NK-92 treated with Interleukin-12 subunit alpha and Interleukin-12 subunit beta, amount 100 ng/mL, for 24 hours (cell line): Measurements from ENCODE around the gene TTLL9.

Experiments used
- DNase-seq: peaks from one replicate; lab custom pipeline; 2025; lab: John Stamatoyannopoulos, UW

The TTLL9 gene

DNA sequence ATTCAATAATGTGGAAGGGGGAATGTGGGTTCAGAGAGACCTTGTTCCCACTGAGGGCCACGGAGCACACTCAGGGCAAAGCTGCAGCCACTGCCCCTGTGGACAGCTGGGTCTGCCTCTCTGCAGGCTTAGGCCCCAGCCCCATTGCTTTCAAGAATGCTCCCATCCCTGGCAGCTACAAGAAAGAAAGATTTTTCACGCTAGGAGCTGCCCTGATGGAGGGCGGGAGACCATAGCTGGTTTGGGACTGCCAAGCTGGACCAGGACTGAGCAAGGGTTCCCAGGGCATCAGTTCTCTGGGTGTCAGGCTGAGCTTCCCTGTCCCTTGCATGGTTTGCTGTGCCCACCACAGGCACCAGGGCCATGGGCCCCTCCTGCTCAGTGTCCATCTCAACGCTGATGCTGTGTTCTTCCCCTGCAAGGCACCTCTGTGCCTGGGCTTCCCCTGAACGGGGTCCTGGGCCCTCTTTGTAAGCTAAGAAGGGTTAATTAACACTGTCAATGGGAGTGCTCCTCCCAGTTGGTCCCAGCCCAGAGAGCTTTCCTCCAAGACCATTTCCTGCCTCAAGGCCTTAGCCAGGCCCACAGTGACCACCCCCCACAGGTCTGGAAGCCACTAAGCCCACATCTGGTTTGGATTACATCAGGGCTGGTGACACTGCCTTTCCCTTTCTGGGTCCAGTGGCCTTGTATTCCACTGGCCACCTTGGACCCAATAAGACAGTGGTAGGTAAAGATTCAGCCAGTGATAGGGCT lies 33.4 kb upstream of the TTLL9 start:
- no peak for DNase-seq

DNA sequence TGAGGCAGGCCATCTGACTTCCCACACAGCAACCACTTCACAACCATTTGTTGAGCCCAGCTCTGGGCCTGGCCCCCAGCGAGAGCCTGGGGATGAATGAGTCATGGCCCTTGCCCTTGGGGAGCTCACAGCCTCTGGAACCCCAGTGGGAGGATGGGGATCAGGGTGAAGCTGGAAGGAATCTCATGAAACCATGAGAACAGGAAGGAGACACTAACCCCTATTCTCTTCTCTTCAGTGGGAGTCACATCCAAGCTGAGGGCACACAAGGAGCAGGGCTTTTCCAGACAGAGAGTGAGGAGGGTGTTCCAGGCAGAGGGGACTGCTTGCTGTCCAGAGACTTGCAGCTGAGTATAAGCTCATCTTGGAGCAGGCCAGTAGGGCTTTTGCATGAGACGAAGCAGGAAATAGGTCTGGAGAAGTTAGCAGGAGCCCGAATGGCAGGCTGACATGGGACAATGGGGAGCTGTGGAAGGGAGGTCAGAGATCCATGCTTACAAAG lies 32.5 kb upstream of the TTLL9 start:
- no peak for DNase-seq

DNA sequence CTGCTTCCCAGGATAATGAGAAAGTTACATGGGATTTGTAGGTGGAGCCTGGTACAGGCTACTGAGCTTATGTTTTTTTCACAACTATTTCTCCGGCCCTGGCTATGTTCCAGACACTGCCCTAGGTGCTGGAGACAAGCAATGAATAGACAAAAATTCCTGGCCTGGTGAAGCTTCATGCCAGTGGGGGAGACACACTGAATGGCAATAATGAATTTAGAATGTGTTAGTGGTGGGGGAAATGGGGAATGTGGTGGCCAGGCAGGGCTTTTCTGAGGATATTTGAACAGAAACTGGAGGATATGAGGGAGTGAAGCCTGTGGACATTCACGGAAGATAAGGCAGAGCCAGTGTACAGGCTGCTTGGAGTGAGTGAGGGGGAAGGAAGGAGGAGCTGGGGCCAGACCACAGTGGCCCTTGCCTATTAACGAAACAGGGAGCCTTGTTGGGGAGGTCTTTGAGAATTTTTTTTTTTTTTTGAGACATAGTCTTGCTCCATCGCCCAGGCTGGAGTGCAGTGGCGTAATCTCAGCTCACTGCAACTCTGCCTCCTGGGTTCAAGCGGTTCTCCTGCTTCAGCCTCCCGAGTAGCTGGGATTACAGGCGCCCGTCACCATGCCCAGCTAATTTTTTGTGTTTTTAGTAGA lies 31.7 kb upstream of the TTLL9 start:
- no peak for DNase-seq

DNA sequence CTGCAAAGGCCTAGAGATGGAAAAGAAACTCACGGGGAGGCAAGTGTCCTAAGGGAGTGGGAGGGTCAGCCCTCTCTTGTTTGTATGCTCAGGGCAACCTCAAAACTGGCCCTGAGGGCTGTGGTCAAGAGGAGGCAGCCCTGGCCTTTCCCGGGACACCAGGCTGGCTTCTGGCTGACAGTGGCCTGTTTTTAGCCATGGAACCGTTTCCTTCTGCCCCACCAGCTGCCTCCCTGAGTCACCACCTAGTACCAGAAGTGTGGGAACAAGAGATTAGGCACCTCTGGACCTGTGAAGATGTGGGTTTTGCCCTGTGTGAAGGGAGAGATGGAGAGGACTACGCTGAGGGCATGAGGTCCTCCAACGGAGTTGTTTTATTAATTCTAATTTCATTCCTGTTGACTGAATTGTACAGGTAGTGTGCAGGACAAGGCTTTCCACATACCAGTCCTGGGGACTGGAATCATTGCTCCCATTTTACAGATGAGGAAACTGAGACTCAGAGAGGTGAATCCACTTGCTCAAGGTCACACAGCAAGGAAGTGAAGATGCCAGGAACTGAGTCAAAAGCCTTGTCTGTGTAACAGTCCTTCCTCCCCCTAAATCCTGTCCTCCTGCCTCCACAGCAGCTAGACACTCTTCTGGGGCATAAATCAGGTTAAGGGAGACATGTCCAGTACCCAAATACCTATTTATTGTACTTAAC lies 30.5 kb upstream of the TTLL9 start:
- no peak for DNase-seq

DNA sequence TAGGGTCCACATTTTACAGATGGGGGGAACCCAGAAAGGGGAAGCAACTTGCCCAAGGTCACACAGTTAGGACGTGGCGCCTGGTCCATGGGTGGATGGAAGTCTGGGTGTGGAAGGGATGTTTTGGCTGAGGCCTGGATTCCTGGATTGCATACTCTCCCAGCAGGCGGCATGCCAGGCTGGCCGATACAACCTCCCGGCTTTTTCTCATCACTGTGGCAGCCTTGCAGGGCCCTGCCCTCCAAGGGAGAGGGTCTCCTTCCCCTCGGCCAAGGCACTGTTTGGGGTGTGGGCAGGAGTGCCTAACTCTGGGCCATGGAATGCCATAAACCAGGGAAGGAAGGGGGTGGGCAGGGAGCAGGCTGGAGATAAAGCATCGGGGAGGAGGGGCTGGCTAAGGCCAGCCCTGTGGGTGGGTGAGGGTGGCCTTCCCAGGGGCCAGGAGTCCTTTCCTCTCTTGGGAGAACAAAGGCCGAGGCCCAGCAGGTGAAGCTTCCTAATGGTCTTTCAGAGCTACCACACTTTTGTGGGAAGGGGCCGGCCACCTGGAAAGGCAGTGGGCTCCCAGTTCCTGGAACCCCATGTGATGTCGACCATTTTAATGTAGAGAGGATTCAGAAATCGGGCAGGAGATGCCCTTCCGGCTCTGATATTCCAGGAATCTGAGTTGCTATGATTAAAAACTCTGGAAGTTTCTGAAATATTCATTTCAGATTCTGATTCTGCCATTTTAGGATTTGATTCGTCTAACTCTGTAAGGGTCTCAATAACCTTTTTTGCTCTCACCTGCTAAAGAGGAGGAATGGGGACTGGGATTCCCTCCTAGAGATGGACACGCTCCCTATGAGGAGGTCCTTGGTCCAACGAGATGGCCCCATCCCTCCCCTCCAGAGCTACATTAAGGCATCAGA lies 29.3 kb upstream of the TTLL9 start:
- DNase-seq: no peak

DNA sequence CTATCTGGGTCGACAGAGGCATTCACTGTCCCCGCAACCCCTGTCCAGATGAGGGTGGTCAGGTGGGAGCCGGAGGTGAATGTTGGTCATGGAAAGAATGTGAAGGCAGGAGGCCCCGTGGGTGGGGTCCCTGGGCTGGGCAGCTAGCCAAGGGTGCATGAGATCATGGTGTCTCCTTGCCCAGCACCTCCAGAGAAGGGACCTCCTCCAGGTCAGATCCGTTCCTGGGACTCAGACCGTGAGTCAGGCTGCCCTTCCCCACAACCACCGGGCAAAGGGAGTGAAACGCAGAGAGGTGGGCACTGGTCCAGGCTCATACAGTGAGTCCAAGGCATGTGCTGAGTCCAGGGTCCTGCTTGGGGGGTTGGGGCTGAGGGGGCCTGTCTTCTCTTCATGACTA lies 28.5 kb upstream of the TTLL9 start:
- no peak for DNase-seq

DNA sequence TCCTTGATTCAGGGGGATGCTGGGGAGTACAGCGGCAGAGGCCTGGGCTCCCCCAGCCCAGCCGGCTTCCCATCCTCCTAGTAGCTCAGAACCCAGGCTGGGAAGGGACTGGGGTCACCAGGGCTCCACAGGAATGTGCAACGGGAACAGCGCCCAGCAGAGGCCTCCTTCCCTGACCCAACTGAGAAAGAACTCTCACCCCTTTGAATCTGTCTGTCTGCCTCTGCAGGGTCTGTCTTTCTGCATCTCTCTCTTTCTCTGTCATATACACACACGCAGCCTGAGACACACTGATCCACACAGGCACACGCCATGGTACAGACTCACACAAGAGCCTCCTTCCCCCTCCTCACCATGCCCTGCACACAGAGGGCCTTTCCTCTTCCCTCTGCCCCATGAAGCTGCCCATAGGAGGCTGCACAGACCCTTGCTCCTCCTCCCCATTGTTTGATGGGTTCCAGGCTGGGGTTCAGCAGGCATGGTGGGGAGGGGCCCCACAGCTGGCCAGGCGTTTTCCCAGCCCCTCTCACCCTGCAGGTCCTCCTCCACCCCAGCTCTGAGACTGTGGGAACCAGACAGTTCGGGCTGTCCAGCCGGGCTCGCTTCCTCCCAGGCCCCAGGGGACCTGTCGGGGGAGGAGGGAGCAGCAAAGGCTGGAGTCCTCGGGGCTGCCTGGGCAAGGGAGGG lies 27.8 kb upstream of the TTLL9 start:
- no peak for DNase-seq

DNA sequence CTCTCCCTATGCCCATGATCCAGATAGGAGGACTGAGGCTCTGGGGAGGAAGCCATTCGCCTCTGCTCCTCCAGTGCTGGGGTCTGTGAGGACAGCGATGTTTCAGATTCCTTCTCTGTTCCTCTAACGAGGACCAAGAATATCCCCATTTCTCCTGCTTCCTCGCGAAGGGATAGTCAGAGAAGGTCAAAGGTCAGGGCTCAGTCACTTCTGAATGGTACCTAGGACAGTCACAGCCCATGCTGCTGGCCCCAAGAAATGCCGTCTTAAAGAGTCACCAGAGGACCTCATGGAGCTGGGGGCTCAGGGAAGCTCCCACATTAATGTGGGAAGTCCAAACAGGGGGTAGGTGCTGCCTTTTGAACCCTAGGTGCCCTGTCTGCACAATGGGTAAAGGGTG lies 27.1 kb upstream of the TTLL9 start:
- DNase-seq: no peak

DNA sequence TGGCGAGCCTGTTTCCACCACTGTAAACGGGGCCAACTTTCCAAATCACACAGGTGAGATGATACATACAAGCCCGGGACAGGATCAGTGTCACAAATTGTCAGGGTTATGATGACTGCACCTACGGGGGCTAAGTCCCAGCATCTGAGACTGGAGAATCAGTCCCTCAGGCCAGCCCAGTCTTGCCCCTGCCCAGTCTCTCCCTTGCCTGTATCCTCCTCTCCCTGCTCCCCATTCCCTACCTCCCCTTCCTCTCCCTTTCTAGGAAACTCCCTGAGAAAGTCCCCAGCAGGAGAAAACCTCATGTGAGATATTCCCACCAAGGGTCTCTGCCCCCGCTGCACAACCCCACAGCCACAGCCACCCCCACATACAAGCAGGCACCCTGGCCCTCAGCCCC lies 26.6 kb upstream of the TTLL9 start:
- no peak for DNase-seq

DNA sequence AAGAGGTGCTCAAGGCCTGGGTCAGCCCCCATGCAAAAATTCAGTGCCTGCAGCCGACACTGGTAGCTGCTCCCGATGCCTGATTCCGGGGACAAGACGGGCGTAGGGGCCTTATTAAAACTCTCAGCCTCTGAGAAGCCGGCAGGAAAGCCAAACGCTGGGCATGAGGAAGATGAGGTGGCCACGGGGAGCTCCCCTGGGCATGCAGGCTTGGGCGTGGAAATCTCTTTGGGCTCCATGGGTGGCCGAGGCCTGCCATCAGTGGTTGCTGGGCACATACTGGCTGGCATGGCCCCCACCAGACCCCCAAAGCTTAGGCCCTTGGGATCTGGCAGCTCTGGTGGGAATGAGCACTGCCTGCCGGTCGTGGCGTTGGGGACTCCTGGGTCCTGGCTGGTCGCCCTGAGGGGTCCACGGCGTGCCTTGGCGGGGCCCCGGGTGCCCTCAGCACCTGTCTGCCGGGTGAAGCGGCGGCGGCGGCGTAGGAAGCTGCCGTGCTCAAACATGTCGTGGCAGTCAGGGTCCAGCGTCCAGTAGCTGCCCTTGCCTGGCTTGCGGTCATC lies 25.6 kb upstream of the TTLL9 start:
- no peak for DNase-seq

DNA sequence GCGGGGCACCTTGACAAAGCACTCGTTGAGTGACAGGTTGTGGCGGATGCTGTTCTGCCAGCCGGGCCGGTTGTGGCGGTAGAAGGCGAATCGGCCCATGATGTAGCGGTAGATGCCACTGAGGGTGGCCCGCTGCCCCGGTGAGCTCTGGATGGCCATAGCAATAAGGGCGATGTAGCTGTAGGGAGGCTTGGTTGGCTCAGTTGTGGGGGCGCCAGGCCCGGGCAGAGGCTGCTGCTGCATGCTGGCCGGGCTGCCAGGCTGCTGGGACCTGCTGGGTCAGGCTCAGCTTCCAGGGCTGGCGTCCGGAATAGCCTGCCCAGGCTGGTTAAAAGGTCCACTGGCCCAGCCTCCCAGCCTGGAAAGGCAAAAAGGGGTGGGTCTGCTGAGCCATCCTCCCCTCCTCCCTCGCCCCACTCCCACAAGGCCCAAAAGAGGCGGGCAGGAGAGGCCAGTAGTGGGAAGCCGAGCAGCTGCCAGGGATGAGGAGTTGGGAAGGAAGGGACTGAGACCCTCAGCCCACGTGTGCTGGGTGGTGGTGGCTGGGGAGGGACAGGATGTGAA lies 25.1 kb upstream of the TTLL9 start, which contains the start of gene FOXS1:
Gene FOXS1, minus strand, starts transcription at position 305 of the 564 bp plus-strand sequence. Its CDS starts 62 bp downstream, at position 243.
- DNase-seq: no peak

DNA sequence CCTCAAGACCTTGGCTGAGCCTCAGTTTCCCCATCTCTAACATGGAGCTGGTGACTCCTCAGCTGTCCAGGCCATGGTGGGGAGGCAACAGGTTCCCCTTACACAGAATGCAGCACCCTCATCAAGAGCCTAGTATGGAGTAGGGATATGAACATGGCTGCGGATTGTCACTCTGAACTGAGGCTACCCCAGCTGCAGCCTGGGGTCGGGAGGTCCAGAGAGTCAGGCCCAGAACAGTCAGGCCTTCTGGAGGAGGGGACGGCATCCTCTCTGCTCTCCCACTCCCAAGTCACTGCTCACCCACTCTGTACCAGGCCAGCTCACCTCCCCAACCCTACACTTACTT lies 23.7 kb upstream of the TTLL9 start:
- no peak for DNase-seq

DNA sequence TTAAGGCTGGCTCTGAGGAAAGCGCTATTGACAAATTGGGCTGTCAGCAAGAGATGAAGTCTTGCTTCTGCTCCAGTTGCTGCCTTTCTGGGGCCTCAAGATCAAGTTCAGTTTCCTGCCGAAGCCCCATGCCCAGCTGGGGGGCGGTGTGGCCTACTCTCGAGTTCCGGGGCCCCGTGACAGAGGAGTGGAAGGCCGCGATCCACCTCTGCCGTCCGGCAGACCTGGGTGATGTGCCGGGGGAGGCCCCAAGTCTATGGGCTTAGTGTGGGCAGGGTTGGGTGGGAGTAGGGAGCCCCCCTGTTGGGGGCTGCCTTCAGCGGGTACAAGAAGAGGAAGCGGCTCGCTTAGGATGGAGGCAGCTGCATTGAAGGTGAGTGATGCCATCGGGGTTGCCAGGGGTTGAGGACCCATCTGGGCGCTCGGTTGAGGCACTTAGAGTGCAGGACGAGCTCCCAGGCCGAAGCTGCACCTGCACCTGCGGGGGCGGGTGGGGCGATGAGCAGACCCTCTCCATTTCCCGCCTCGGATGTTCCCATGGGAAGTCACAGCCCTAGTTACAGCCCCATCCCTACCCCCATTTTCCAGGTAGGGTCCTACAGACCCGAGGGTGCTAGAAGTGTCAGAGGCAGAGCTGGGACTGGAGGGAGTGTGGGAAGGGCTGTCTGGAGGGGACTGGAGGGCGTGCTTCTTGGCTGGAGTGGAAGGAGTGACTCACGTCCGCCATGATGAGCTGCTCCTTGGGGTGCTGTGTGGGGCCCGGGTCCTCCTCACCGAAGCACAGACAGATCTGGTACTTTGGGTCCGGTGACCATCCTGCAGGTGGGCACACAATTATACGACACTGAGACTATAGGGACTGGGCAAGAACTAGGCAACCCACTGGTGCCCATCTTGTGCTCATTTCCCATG lies 22.1 kb upstream of the TTLL9 start:
- no peak for DNase-seq

DNA sequence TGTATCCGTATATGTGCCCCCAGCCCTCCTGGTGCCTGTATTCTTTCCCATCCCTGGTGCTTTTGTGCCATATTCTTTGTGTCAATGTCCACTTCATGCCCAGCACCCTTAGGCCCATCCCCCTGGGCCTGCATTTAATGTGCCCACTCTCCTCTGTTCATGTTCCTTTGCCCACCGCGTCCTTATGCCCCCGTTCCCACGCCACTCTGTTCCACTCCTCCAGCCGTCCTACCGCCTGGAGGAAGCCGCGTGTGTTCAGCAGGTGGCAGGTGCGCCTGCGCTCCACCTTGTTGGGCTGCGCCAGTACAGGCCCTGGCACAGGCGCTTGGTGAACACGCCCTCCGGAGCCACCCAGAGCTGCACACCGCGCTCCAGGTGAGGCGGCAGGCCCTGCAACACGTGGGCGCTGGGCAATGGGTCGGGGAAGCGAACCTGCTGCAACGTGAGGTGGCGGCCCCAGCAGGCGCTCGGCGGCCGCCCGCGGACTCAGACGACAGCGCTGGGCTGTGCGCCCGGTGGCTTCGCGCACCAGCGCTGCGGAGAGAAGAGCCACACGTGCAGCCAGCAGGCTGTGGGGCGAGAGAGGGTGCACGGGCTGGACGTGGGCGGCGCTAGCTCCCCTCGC lies 21.0 kb upstream of the TTLL9 start:
- DNase-seq: no peak

DNA sequence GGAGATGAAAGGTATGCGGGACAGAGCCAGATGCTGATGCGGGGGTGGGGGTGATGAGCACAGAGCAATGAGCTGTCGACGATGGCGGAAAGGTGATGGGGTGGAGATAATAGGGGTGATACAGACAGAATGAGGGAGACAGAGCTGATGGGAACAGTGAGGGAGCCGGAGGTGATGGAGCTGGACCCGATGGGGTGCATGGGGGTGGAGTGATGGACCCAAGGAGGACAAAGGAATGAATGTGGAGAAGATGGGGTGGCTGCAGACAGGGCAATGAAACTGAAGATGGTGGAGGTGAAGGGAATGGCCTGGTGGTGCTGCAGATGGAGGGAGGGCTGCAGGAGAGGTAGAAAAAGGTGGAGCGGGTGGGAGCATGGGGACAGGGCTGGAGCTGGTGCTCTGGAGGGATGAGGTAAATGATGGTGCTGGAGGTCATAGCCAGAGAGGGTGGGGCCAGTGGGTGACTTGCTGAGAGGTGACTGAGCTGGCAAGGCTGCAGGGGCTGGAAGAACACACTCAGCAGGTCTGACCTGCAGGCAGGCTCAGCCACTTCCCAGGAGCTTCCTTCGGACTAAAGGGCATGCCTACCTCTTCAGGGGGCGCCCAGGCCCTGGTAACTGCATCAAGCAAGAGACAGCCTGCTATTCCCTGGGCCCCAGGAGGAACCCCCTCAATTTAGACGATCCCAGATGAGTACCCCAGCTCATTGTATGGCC lies 19.0 kb upstream of the TTLL9 start:
- no peak for DNase-seq

DNA sequence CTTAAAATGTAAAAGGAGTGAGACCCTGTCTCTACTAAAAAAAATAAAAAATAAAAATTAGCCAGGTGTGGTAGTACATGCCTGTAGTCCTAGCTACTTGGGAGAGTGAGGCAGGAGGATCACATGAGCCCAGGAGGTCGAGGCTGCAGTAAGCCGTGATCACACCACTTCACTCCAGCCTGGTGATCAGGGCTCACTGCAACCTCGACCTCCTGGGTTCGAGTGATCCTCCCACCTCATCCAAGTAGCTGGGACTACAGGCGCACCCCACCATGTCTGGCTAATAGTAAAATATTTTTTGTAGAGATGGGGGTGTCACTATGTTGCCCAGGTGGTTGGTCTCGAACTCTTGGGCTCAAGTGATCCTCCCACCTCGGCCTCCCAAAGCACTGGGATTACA lies 17.0 kb upstream of the TTLL9 start:
- DNase-seq: no peak

DNA sequence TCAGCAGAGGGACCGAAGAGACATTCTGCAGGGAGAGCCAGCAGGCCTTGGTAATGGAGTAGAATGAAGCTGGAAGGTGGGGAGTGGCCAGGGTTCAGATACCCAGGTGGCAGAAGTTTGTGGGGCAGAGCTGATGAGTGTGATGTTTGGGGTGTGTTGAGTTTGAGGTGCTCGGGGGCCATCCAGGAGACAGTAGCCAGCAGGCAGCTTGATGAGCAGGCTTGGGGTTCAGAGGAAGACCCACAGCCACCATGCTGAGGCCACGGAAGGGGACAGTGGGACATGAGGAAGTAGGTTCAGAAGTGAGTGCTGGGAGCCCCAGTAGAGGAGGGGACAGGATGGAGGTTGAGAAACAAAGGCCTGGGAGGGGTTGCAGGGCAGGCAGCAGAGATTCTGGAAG lies 13.9 kb upstream of the TTLL9 start:
- no peak for DNase-seq
